ENCODE results near the gene USP6NL. TPM values are rescaled to one million over a fixed set of nuclear protein-coding genes. Genes with fewer than 3 reads are reported as not detected.

The USP6NL gene
- polyA plus RNA-seq, 1 of the 3 experiments (the other 2 are of a cell fraction) = 8.9 TPM

GRCh38 chr10:11631291-11631690 is 19.8 kb upstream of the USP6NL start:
- Histone ChIP-seq H3K27ac (ENCODE audit: low read depth in 2 of 2, low read length in 1 of 2) (no peak overlapping the region), H3K9me2 (no peaks in the 10 kb centered on the region), H3K9me3 (no peaks in the 10 kb centered on the region; the same call in 1 of the 2 replicates), H3K27me3 (ENCODE audit: insufficient read depth) (no peaks in the 10 kb centered on the region), H3K4me1 (ENCODE audit: control insufficient read depth in 1 of 2, insufficient read depth in 2 of 2, low read depth in 1 of 2, low read length in 1 of 2) (no peaks in the 10 kb centered on the region), H3K4me3 (ENCODE audit: low read depth in 2 of 2, low read length in 1 of 2) (no peak overlapping the region), H3K79me2 (ENCODE audit: insufficient read depth) (no peaks in the 10 kb centered on the region), H3K9ac (no peak overlapping the region), H4K20me1 (ENCODE audit: insufficient read depth) (no peaks in the 10 kb centered on the region), H3F3A (replicated peaks; ENCODE audit: insufficient read depth) (no peaks in the 10 kb centered on the region), H3K36me3 (replicated peaks in 1 of 2; ENCODE audit: control insufficient read depth in 1 of 2, insufficient read depth in 2 of 2, low read length in 1 of 2) (no peaks in the 10 kb centered on the region), H2AFZ (ENCODE audit: low read depth) (no peak overlapping the region), H3K4me2 (no peak overlapping the region)
- ChIA-PET CTCF (interaction anchor here (0.9 kb wide), 1 partner anchor 30 kb away, joined by 3 read pairs; no protein-coding TSS in a partner anchor), POLR2A (no interaction called here)
- DNase-seq = no peak
- TF ChIP-seq, protein P1, sequence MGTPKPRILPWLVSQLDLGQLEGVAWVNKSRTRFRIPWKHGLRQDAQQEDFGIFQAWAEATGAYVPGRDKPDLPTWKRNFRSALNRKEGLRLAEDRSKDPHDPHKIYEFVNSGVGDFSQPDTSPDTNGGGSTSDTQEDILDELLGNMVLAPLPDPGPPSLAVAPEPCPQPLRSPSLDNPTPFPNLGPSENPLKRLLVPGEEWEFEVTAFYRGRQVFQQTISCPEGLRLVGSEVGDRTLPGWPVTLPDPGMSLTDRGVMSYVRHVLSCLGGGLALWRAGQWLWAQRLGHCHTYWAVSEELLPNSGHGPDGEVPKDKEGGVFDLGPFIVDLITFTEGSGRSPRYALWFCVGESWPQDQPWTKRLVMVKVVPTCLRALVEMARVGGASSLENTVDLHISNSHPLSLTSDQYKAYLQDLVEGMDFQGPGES (IDR thresholded peaks at IDR 0.05; ENCODE audit: low read depth, low read length) = no peak
- TF ChIP-seq YY1 (IDR thresholded peaks at IDR 0.05; ENCODE audit: low read depth) (no peak), RCOR1 (IDR thresholded peaks at IDR 0.05; ENCODE audit: low read length) (no peak), MXI1 (IDR thresholded peaks at IDR 0.05; ENCODE audit: low read depth, low read length) (no peak), MEF2A (IDR thresholded peaks at IDR 0.05; ENCODE audit: borderline replicate concordance, low read depth) (no peak), JUND (IDR thresholded peaks at IDR 0.05) (no peak), ELF1 (IDR thresholded peaks at IDR 0.05) (no peak), GABPA (IDR thresholded peaks at IDR 0.05; ENCODE audit: low read depth) (no peak), FOSL2 (IDR thresholded peaks at IDR 0.05; ENCODE audit: borderline replicate concordance, low read depth) (no peak), FOXM1 (IDR thresholded peaks at IDR 0.05; ENCODE audit: low read depth) (no peak), CHD2 (IDR thresholded peaks at IDR 0.05; ENCODE audit: low read length, partially characterized antibody) (no peak), PBX3 (IDR thresholded peaks at IDR 0.05) (no peak), TEAD4 (IDR thresholded peaks at IDR 0.05; ENCODE audit: borderline replicate concordance, insufficient read depth) (no peak), SMC3 (IDR thresholded peaks at IDR 0.05; ENCODE audit: low read depth, low read length) (no peak), MAX (IDR thresholded peaks at IDR 0.05; ENCODE audit: low read depth) (no peak), POLR2AphosphoS5 (IDR thresholded peaks at IDR 0.05; ENCODE audit: low read depth, low read length) (no peak), TCF12 (IDR thresholded peaks at IDR 0.05) (no peak)
- 89% methylated on average over 11 of the region's 11 CpGs for WGBS (ENCODE audit: low lambda C conversion rate)

GRCh38 chr10:11629731-11630130 is 18.3 kb upstream of the USP6NL start:
- H3K4me1 ChIP-seq (ENCODE audit: control insufficient read depth in 1 of 2, insufficient read depth in 2 of 2, low read depth in 1 of 2, low read length in 1 of 2) = no peaks in the 10 kb centered on the region
- no peaks in the 10 kb centered on the region; the same call in 1 of the 2 replicates for H3K9me3 ChIP-seq
- no peak overlapping the region for H3K27ac ChIP-seq (ENCODE audit: low read depth in 2 of 2, low read length in 1 of 2)
- 72% methylated on average over 6 of the region's 6 CpGs for WGBS (ENCODE audit: low lambda C conversion rate)
- no peaks in the 10 kb centered on the region for H3K79me2 ChIP-seq (ENCODE audit: insufficient read depth)
- ChIA-PET POLR2A (no interaction called here), CTCF (interaction anchor here (0.6 kb wide), 1 partner anchor 26 kb away, joined by 3 read pairs; no protein-coding TSS in a partner anchor)
- H2AFZ ChIP-seq (ENCODE audit: low read depth) = no peak overlapping the region
- H3K4me2 ChIP-seq = no peak overlapping the region
- H3K27me3 ChIP-seq (ENCODE audit: insufficient read depth) = no peaks in the 10 kb centered on the region
- no peaks in the 10 kb centered on the region for H4K20me1 ChIP-seq (ENCODE audit: insufficient read depth)
- DNase-seq = no peak
- no peak overlapping the region for H3K4me3 ChIP-seq (ENCODE audit: low read depth in 2 of 2, low read length in 1 of 2)
- no peaks in the 10 kb centered on the region for H3K36me3 ChIP-seq (replicated peaks in 1 of 2; ENCODE audit: control insufficient read depth in 1 of 2, insufficient read depth in 2 of 2, low read length in 1 of 2)
- H3K9me2 ChIP-seq = no peaks in the 10 kb centered on the region
- no peak overlapping the region for H3K9ac ChIP-seq
- TF ChIP-seq, protein P2, sequence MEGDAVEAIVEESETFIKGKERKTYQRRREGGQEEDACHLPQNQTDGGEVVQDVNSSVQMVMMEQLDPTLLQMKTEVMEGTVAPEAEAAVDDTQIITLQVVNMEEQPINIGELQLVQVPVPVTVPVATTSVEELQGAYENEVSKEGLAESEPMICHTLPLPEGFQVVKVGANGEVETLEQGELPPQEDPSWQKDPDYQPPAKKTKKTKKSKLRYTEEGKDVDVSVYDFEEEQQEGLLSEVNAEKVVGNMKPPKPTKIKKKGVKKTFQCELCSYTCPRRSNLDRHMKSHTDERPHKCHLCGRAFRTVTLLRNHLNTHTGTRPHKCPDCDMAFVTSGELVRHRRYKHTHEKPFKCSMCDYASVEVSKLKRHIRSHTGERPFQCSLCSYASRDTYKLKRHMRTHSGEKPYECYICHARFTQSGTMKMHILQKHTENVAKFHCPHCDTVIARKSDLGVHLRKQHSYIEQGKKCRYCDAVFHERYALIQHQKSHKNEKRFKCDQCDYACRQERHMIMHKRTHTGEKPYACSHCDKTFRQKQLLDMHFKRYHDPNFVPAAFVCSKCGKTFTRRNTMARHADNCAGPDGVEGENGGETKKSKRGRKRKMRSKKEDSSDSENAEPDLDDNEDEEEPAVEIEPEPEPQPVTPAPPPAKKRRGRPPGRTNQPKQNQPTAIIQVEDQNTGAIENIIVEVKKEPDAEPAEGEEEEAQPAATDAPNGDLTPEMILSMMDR (IDR thresholded peaks at IDR 0.05) = no peak
- TF ChIP-seq FOSL2 (IDR thresholded peaks at IDR 0.05; ENCODE audit: borderline replicate concordance, low read depth) (no peak), GATA2 (CRISPR knock-in tag; IDR thresholded peaks at IDR 0.05) (no peak), ZBTB33 (IDR thresholded peaks at IDR 0.05; ENCODE audit: borderline replicate concordance, low read depth) (no peak), EP300 (IDR thresholded peaks at IDR 0.05; ENCODE audit: borderline replicate concordance in 1 of 2, low read depth in 1 of 2, low read length in 1 of 2) (no peak)
- H3F3A ChIP-seq (replicated peaks; ENCODE audit: insufficient read depth) = no peaks in the 10 kb centered on the region
